GM19455 (cell line): Measurements from ENCODE around the gene MEI1.
A peak's percentile ranks its signal among the peaks of the same experiment; 100 is the strongest.

Experiments used
- ATAC-seq: cut with Tn5 transposase; IDR thresholded peaks from one replicate; pipeline ENCODE4 v1.9.1; 2021; ENCODE audit not compliant: unreplicated experiment

MEI1 gene

DNA sequence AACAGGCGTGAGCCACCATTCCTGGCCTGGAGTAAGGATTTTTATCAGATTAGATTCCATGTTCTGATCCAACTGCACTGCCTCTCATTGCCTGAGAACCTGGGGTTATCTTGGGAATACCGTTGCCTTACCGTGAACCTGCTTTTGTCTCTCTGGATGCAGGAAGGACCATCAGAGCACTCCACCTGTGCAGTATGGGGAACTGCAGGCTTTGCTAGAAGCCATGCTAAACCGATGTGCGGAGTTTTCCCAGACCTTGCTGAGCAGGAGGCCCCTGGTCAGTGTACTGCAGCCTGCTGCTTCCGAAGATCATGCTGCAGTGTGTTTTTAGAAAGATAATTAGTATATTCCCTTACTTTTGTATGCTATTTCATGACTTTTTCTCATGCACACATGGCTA is 43.6 kb downstream of the MEI1 start:
- ATAC-seq = no peak

DNA sequence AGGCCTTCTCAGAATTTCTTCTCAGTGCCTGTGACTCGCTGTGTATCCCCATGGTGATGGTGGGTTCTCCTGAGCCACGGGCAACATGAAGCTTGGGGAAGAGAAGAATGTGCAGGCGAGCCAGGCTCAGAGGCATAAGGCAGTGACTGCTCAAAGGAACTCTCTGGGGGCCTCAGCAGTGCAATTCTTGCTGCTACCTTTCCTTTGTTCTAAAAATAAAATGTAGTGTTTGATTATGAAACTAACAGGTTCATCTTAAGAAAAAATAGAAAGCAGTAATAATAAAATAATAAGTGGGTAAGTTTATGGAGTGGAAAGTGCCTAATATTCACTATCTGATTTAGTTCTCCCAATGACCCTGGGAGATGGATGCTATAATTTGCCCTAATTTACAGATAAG is 46.7 kb downstream of the MEI1 start:
- ATAC-seq = no peak

DNA sequence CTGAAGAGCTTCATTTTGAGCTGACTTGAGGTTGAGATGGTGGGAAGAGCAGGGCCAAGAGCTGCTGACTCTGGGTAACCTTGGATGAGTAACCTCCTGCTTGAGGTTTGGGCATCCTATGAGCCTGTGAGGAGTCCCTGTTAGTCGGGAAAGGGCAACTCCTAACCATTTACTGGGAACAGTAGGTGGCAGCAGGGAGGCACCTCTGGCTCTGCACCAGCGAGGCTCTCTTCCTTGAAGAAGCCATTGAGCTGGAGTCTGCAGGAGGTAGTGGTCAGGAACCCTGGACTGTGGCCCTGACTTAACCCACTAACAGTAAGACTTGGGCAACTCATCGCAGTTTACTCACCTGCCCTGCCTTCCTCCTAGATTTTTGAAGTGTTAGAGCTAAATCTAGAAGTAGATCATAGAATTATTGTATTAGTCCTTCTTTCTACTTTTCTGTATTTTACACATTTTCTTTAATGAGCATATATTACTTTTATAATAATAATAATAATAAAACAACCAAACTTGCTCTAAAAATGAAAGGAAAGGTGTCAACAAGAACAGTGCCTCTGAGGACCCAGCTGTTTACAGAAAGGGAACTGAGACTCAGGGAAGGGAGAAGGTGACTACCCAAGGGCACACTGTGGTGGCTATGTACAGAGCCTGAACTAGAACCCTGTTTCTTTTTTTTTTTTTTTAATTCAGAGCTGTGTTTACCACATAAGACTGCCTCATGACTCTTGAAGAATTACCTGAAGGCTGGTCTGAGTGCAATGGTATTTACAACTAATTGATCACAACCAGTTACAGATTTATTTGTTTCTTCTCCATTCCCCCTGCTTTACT is 47.5 kb downstream of the MEI1 start:
- ATAC-seq = no peak

DNA sequence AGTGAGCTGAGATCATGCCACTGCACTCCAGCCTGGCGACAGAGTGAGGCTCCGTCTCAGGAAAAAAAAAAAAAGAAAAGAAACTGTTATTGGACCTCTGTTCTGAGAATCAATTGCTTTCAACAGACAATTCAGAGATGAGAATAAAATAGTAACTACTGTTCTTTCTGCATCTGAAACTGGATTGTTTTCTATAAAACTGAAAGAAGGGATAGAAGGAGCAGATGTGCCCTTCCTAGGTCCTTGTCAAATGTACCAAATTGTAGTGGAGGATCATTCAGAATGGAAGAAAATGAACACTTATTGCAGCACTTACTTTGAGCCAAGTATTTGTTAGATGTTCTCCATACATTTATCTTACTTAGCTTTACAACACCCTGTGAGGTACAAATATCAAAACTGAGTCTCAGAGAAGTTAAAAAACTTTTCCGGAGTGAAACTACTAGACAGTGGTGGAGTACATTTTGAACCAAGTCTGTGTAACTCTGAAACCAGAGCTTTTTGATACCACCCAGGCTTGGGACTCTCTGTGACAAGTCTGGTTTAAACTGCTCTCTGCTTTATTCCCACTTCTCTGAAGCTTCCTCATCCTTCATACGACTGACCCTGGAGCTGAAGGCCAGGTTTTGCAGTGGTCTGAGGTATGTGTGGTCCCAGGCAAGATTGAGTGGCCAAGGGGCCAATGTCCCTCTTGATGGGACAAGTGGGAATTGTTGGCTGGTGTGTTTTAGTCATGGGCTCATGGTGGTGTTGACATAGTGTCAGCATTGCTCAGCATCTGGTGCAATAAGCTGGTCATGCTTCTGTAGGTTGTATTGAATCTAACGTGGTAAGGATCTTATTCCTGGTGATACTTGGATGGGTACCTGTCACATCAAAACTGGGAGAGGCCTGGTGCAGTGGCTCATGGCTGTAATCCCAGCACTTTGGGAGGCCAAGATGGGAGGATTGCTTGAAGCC is 53.0 kb downstream of the MEI1 start:
- peak; percentile 61 for ATAC-seq

DNA sequence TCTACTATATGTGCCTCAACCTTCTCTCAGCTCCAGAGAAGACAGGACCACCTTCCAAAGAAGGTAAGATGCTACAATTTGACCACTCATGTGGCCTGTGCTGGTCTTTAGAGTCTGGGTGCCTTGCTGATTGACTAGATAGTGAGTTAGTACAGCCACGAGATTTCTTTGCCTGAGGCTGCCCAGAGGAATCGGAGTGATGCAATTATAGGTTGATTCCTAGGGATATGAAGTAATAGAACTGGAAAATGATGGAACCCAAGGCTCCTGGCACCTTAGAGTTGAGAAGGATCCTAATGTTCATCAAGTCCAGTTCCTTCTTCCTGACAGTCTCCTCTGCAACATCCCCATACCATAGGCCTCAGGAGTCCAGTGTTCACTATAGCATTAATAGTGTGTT is 54.7 kb downstream of the MEI1 start:
- ATAC-seq = no peak

DNA sequence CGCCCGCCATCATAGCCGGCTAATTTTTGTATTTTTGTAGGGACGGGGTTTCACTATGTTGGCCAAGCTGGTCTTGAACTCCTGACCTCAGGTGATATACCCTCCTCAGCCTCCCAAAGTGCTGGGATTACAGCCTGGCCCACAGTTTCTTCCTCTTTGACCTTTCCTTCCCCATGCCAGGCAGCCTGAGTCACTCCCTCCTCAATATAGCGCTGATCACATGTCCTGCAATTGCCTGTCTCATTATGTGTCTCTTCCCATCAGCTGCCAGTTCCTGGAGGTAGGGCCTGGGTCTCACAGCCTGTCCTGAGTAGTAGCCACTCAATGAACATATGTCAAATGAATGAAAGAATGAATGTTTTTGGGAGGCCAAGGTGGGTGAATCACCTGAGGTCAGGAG is 58.2 kb downstream of the MEI1 start:
- ATAC-seq = no peak

DNA sequence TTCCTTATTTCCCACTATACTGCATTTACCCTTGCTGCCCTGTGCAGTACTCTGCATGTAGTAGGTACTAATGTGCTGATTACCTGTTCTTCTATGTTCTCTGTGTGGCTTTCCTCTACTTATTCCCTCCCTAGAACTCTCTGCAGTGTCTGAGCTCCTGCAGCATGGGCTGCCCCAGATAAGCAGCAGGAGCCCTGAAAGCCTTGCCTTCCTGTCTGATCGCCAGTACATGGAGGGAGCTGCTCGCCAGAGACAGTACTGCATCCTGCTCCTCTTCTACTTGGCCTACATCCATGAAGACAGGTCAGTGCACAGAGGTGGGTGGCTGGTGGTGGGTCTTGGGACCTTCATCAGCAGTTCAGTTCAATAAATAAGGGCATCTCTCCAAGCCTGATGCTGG is 58.9 kb downstream of the MEI1 start:
- no peak for ATAC-seq

DNA sequence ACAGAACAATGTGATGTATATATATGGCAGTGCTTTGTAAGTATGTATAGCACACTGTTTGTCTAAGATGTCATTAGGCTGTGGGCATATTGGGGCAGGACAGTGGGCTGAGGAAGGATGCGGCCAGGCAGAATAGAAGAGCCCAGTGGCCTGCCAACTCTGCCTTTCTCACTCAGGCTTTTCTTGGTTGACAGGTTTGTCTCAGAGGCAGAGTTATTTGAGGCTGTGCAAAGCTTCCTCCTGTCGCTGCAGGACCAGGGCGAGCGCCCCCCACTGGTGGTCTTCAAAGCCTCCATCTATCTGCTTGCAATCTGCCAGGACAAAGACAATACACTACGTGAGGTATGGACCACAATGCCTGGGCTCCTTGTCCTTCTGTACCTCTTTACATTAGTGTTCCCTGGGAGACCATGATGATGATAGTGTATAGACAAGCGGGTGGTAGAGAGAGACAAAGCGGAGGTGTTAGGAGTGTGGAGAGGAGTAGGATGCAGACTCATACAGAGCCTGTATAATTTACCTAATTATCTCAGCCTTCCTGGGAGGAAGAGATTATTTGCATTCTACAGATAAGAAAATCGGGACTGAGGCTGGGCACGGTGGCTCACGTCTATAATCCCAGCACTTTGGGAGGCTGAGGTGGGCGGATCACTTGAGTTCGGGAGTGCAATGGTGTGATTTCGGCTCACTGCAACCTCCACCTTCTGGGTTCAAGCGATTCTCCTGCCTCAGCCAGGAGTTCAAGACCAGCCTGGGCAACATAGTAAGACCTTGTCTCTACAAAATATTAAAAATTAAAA is 63.9 kb downstream of the MEI1 start:
- no peak for ATAC-seq

DNA sequence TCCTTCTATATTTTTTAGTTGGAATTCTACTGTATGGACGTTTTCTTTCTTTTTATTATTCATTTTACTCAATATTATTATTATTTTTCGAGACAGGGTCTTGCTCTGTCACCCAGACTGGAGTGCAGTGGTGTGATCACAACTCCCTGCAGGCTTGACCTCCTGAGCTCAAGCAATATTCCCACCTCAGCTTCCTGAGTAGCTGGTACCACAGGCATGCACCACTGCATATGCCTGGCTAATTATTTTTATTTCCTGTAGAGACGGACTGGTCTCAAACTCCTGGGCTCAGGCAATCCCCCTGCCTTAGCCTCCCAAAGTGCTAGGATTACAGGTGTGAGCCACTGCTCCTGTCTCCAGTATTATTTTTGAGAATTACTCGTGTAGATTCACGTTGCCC is 67.2 kb downstream of the MEI1 start:
- ATAC-seq = no peak

DNA sequence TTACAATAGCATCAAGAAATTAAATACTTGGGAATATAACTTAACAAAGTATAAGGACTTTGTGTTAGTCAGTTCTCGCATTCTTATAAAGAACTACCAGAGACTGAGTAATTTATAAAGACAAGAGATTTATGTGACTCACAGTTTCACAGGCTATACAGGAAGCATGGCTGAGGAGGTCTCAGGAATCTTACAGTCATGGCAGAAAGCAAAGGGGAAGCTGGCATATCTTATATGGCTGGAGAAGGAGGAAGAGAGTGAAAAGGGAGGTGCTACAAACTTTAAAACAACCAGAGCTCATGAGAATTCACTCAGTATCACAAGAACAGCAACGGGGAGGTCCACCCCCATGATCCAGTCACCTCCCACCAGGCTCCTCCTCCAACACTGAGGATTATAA is 69.1 kb downstream of the MEI1 start:
- ATAC-seq = no peak

DNA sequence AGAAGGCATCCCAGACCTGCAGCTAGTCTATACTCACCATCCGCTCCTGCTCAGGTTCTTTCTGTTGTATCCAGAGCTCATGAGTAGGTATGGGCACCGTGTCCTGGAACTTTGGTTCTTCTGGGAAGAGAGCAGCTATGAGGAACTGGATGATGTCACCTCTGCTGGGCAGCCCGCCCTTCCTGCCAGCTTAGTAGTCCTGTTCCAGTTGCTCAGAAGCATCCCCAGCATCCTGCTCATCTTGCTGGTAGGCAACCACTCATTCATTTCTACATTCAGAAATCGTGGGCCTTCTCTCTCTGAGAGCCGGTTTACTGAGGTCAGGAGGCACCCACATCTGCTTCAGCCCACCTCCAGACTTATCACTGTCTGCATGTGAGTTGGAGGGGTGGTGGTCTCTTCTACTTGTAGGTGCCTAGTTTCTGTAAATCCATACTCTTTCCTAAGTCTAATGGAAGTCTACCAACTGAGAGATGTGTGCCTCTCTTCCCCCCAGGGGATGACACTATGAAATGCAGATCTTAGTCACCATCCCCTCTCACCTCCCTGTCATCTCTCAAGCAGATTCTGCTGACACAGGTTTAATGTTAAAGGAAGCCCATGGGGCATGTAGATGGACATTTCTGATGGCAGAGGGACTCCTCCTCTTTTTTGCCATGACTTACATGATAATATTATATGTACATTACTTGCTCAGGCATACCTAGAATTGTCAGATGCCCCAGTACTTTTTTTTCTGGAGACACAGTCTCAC is 71.6 kb downstream of the MEI1 start:
- no peak for ATAC-seq

DNA sequence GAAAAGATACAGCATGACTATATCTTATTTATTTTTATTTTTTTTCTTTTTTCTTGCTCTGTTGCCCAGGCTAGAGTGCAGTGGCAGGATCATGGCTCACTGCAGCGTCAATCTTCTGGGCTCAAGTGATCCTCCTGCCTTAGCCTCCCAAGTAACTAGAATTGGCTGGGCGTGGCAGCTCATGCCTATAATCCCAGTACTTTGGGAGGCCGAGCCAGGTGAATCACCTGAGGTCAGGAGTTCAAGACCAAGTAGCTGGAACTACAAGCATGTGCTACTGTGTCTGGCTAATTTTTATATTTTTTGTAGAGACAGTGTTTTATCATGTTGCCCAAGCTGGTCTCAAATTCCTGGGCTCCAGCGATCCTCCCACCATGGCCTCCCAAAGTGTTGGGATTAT is 72.9 kb downstream of the MEI1 start:
- no peak for ATAC-seq

DNA sequence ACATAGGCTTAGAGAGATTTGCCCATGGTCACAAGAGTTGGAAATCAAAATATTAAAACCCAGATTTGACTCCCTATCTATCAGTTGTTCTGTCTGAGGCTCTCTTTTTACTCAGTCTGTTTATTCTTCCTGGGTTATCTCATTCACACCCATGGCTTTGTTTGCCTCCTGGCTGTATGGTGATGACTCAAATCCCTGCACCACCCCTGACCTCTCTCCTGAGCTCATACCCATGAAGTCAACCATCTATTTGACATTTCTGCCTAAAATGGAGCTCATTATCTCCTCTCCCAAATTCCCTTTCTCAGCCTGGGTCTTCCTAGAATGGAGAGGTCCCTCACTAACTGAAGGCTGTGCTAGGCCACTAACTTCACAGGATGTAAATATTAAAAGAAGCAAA is 73.3 kb downstream of the MEI1 start:
- no peak for ATAC-seq

DNA sequence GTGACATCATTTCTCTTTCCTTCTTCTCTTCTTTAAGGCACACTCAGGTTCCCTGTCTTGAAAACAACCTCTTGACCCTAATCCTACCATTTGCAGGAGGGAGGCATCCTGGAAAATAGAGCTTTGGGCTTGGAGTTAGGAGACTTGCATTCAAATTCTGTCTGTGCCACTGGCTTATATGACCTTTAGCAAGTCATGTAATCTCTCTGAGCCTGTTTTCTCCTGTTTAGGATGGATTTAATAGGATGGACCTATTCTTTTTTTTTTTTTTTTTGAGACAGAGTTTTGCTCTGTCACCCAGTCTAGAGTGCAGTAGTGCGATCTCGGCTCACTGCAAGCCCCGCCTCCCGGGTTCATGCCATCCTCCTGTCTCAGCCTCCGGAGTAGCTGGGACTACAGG is 76.0 kb downstream of the MEI1 start:
- ATAC-seq = no peak

DNA sequence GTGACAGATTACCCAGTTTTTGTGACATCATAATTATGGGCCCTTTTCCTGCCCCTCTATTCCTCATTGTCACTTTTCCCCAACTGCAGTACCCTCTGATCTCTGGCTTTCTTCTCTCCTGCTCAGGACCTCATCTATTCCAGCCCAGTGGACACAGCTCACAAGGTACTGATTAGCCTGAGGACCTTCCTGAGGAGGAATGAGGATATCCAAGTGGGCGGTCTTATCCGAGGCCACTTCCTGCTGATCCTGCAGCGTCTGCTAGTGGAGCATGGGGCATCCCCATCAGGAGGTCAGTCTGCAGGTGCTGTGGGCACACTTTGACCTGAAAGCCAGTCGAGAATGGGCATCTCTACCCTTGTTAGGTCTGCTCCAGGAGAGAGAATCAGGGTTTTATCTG is 76.7 kb downstream of the MEI1 start:
- no peak for ATAC-seq

DNA sequence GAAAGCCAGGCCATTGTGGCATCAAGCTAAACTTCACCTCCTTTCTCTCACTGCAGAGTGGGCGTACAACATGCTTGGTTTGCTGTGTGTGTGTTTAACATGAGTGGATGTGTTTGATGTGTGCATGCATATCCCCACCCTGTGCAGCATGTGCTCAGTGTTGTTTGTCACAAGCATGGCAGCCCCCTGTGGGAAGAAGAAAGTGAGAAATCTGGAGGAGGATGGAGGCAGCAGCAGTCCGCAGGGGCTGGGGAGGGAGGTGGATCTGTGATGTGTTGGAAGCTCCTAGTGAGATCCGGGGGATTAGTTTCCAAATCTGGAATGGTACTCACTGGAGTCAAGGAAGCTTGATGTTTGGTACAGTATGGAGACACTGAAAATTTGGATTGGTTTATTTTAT is 77.1 kb downstream of the MEI1 start:
- no peak for ATAC-seq

DNA sequence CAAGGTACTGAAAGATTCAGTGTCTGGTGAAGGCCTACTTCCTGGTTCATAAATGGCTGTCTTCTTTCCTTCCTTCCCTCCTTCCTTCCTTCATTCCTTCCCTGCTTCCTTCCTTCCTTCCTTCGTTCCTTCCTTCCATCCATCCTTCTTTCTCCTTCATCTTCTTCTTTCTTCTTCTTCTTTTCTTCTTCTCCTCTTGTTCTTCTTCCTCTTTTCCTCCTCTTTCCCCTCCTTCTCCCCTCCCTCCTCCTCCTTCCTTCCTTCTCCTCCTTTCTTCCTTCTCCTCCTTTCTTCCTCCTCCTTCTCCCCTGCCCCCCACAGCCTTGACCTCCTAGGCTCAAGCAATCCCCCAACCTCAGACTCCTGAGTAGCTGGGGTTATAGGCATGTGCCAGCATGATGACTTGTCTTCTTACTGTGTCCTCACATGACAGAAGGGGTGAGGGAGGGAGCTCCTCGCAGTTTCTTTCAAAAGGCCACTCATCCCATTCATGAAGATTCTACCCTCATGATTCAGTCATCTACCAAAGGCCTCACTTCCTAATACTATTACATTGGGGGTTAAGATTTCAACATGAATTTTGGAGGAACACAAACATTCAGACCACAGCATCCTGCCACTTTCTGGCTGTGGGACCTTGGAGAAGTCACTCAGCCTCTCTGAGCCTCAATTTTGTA is 78.6 kb downstream of the MEI1 start:
- ATAC-seq = no peak

DNA sequence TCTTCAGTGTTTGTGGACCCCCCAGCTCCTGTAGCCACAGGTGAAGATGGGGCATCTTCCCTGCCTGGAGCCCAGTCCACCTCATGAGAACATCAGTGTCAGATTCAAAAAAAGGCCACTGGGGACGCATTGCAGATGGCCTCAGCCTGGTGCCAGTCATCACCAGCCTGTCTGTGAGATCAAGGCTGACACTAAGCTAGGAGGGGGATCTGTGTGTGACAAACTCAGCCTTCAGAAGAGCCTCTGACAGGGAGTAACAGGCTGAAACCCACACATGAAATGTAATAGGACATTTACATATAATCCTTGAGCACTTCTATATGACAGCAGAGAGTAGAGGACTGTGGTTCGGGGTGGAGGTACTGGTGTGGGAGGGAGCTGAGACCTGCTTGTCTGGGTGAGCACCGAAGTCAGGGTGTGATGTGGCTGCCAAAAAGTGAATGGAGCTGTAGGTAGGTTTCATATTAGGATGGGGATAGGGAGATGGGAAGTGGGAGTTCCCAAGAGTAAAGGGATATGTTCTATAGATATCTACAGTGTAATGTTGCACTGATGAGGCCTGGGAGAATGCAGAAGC is 80.7 kb downstream of the MEI1 start:
- no peak for ATAC-seq

DNA sequence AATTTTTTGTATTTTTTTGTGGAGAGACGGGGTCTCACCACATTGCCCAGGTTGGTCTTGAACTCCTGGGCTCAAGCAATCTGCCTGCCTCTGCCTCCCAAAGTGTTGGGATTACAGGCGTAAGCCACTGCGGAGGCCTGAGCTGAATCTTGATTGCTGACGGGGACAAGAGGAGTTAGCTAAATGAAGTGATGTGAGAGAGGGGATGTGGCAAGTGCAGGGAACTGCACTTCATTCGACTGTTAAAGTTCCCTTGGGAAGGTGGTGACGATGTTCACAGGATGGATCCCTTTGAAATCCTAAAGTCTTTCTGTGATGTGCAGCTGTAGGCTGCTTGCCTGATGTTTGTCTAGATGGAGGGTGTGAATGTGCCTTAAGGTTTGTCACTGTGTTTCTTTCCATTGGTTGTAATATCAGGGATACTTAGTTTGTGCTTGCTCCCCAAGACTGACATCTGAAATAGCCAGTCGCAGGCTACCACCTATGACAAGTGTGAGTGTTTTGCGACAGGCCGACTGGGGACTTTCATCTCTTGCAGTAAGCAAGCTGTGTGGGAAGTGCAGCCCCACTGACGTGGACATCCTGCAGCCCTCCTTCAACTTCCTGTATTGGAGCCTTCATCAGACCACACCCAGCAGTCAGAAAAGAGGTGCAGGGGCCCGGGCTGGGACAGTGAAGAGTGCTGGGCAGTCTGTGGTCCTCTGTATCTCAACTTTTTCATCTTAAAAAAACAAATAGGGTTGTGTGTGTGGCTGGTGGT is 81.6 kb downstream of the MEI1 start:
- ATAC-seq = peak; percentile 77
